ENCODE measurements around the gene SDHAF1.

- TF ChIP-seq CTCF (IDR thresholded peaks at IDR 0.05 in 4 of 5, conservative IDR thresholded peaks at IDR 0.05 in 1 of 5) = no peak
- TF ChIP-seq POLR2A (IDR thresholded peaks at IDR 0.05) = no peak
Observed at GRCh38 chr19:35959968-35960320, 35.0 kb upstream of the SDHAF1 start.

Measured in gastrocnemius medialis (tissue), 4 donors.